HUES48 (cell line): ENCODE measurements around the gene RPS8.
"Not testable (repeated sequence)": the region's sequence is repeated elsewhere in the genome, so short reads cannot be mapped to it uniquely, and the experiment has no call there.

Experiments
- H3K27ac ChIP-seq: one replicate; pipeline ENCODE4 v1.7.0; 2013; ENCODE audit warnings: low read depth, low read length, inconsistent platforms
- H3K27me3 ChIP-seq: 2 replicates; pipeline ENCODE4 v1.6.1; 2013; ENCODE audit warnings: mild to moderate bottlenecking, low read length; ENCODE audit not compliant: control insufficient read depth, insufficient read depth
- H3K36me3 ChIP-seq: 2 replicates; pipeline ENCODE4 v1.6.1; 2013; ENCODE audit warnings: low read length; ENCODE audit not compliant: control insufficient read depth, insufficient read depth
- H3K4me1 ChIP-seq: 2 replicates; pipeline ENCODE4 v1.6.1; 2013; ENCODE audit warnings: mild to moderate bottlenecking, low read length; ENCODE audit not compliant: control insufficient read depth, insufficient read depth
- H3K4me3 ChIP-seq: 2 replicates; pipeline ENCODE4 v1.5.1; 2013; ENCODE audit warnings: mild to moderate bottlenecking, low read depth, low read length
- H3K9ac ChIP-seq: 2 replicates; pipeline ENCODE4 v1.6.1; 2013; ENCODE audit warnings: mild to moderate bottlenecking, low read depth, low read length, moderate library complexity
- H3K9me3 ChIP-seq: 2 replicates; pipeline ENCODE4 v1.6.1; 2013; ENCODE audit warnings: low read length; ENCODE audit not compliant: control insufficient read depth, insufficient read depth

RPS8 gene

DNA sequence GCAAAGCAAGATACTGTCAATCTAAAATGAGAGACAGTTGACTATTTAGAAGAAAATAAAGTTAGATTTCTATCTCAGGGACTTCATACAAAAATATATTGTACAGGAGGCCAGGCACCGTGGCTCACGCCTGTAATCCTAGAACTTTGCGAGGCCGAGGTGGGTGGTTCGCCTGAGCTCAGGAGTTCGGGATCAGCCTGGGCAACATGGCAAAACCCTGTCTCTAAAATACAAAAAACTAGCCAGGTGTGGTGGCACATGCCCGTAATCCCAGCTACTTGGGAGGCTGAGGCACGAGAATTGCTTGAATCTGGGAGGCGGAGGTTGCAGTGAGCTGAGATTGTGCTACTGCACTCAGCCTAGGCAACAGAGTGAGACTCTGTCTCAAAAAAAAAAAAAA is 40.6 kb downstream of the RPS8 start:
- H3K9me3 ChIP-seq, H3K27ac ChIP-seq, H3K36me3 ChIP-seq, H3K27me3 ChIP-seq, H3K9ac ChIP-seq, H3K4me3 ChIP-seq: not testable (repeated sequence)
- H3K4me1 ChIP-seq = peaks cover 12% of the 10 kb centered on the region; the same call in 1 of the 2 replicates

DNA sequence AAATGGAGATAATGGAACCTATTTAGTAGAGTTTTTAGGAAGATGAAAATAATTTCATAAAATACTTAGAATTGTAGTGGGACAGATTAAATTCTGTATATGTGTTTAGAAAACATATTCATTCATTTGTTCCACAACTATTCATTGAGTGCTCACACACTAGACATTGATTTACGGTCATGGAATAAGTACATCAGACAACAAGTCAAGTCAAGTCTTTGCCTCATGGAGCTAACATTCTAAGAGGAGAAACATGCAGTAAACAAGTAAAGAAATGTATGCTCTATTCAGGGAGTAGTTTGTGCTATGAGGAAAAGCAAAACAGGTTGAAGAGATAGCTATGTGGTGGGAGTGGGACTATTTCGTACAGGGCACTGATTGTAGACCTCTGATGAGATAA is 42.0 kb downstream of the RPS8 start:
- no peak overlapping the region for H3K27ac ChIP-seq
- no peak overlapping the region for H3K4me3 ChIP-seq
- H3K27me3 ChIP-seq = 0 out of 2 replicates have a peak, but pooled peaks cover 4% of the 10 kb centered on the region
- peaks cover 12% of the 10 kb centered on the region; the same call in 1 of the 2 replicates for H3K4me1 ChIP-seq
- H3K36me3 ChIP-seq = no peaks in the 10 kb centered on the region
- no peak overlapping the region for H3K9ac ChIP-seq
- no peaks in the 10 kb centered on the region for H3K9me3 ChIP-seq

DNA sequence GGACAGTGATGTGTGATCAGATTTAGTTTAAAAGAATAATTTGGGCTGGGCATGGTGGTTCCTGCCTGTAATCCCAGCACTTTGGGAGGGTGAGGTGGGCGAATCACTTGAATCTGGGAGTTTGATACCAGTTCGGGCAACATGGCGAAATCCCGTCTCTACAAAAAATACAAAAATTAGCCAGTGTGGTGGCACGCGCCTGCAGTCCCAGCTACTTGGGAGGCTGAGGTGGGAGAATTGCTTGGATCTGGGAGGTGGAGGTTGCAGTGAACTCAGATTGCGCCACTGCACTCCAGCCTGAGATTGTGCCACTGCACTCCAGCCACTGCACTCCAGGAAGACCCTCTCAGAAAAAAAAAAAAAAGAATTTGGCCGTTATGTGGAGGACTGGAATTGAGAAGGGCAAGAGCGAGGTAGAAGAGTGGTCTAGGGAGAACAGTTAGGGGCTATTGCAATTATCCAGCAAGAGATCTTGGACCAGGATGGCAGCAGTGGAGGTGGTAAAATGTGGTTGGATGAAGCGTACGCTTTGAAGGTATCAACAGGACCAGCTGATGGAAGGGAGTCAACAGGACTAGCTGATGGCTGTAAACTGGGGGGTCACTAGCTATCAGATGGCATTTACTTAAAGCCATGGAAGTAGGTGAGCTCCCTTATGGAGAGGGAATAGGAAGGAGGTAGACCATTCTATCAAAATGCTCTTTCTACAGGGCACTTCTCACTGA is 42.6 kb downstream of the RPS8 start:
- Histone ChIP-seq H3K4me3 (no peak overlapping the region), H3K4me1 (peaks cover 11% of the 10 kb centered on the region; the same call in 1 of the 2 replicates), H3K9ac (no peak overlapping the region), H3K9me3 (no peaks in the 10 kb centered on the region), H3K36me3 (no peaks in the 10 kb centered on the region), H3K27me3 (0 out of 2 replicates have a peak, but pooled peaks cover 1% of the 10 kb centered on the region), H3K27ac (no peak overlapping the region)

- no peaks in the 10 kb centered on the region for H3K36me3 ChIP-seq
- peak overlapping the region; percentile 97 for H3K27ac ChIP-seq
- peaks cover 6% of the 10 kb centered on the region; the same call in 1 of the 2 replicates for H3K4me1 ChIP-seq
- no peak overlapping the region for H3K9ac ChIP-seq
- peak overlapping the region; percentile 36 for H3K4me3 ChIP-seq
- H3K27me3 ChIP-seq = no peaks in the 10 kb centered on the region
- no peaks in the 10 kb centered on the region for H3K9me3 ChIP-seq
Measured at GRCh38 chr1:44819196-44819607, 43.9 kb downstream of the RPS8 start.

DNA sequence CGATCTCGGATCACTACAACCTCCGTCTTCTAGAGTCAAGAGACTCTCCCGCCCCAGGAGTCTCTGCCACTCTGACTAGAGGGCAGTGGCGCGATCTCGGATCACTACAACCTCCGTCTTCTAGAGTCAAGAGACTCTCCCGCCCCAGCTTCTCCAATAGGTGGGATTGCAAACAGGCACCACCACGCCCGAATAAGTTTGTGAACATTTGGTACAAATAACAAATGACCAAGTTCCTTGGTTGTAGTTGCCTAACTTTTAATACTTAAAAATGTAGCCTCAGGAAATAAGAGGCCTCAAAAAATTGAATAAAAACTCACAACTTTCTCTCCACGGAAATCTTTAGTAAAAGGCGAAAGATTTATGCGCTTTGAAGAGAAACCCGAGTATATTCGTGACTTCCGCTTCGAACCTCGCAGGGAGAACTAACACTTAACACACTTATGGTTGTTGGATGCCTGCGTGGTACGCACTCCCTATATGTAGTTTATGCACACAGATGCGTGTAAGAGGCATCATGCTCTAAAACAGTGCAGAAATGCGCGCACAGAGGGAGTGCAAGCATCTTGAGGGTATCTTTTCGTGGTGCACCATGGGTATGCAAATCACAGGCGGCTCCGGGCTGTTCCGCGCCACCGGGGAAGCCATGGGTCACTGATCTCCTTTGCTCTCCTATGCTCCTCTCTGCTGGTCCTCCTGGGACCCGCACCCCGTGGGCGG is 44.4 kb downstream of the RPS8 start:
- Histone ChIP-seq H3K9me3 (no peaks in the 10 kb centered on the region), H3K4me1 (peaks cover 6% of the 10 kb centered on the region; the same call in 1 of the 2 replicates), H3K9ac (peak overlapping the region; percentile 98), H3K27me3 (no peaks in the 10 kb centered on the region), H3K36me3 (no peaks in the 10 kb centered on the region), H3K27ac (peak overlapping the region; percentile 97), H3K4me3 (peak overlapping the region; percentile 58)

- peak overlapping the region; percentile 98 for H3K9ac ChIP-seq
- no peaks in the 10 kb centered on the region for H3K27me3 ChIP-seq
- peak overlapping the region; percentile 58 for H3K4me3 ChIP-seq
- H3K4me1 ChIP-seq = peaks cover 6% of the 10 kb centered on the region; the same call in 1 of the 2 replicates
- peak overlapping the region; percentile 97 for H3K27ac ChIP-seq
- no peaks in the 10 kb centered on the region for H3K9me3 ChIP-seq
- H3K36me3 ChIP-seq = no peaks in the 10 kb centered on the region
Measured at GRCh38 chr1:44820328-44821239, 45.2 kb downstream of the RPS8 start.

DNA sequence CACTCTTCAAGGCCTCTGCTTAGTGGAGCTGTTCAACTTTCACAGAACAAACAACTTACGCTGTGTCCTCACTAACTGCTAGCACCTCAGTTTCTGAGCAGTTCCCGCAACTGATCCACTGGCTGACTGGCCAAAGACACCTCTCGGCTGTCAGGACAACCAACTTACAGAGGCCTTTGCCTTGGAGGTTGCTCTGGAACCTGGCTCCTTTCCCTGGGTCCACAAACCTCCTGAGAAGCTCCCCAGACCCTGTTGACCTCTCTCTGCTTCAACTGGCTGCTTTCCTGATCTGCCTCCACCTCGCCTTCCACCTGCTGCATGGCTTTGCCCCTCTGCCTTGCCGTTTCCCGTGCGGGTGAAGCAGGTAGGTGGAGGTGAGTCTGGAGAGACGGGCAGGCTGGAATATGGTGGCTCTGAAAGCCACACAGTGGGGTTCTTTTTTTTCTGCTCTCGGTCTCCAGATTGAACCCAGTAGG is 45.9 kb downstream of the RPS8 start:
- Histone ChIP-seq H3K27me3 (no peaks in the 10 kb centered on the region), H3K4me3 (no peak overlapping the region), H3K27ac (no peak overlapping the region), H3K9me3 (no peaks in the 10 kb centered on the region), H3K4me1 (peaks cover 6% of the 10 kb centered on the region; the same call in 1 of the 2 replicates), H3K9ac (no peak overlapping the region), H3K36me3 (no peaks in the 10 kb centered on the region)

DNA sequence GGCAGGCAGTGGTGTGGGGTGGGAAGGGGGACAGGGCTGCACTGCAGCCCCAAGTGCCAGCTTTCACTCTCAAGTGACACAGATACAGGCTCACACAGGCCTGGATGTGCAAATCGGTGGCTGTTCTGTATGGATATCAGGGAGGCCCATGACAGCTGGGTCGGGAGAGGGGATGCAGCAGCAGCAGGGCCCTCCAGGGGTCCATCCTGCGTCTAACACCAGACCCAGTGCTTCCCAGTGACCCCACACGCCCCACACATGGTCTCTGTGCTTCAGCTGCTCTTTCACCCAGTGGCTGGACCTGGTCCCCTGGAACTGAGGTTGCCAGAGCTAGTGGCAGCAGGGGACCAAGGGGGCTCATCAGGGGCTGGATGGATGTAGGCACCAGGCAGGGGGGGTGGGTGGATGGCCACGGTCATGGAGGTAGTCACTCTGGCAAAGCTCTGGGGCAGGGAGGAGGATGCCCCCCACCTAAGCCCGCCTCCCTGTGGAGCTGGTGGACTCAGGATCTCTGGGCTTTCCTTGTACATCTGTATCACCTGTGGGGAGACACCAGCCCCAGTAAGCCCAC is 46.9 kb downstream of the RPS8 start:
- Histone ChIP-seq H3K27me3 (no peaks in the 10 kb centered on the region), H3K9me3 (no peaks in the 10 kb centered on the region), H3K4me1 (peaks cover 6% of the 10 kb centered on the region; the same call in 1 of the 2 replicates), H3K36me3 (no peaks in the 10 kb centered on the region), H3K4me3 (no peak overlapping the region), H3K9ac (no peak overlapping the region), H3K27ac (no peak overlapping the region)

DNA sequence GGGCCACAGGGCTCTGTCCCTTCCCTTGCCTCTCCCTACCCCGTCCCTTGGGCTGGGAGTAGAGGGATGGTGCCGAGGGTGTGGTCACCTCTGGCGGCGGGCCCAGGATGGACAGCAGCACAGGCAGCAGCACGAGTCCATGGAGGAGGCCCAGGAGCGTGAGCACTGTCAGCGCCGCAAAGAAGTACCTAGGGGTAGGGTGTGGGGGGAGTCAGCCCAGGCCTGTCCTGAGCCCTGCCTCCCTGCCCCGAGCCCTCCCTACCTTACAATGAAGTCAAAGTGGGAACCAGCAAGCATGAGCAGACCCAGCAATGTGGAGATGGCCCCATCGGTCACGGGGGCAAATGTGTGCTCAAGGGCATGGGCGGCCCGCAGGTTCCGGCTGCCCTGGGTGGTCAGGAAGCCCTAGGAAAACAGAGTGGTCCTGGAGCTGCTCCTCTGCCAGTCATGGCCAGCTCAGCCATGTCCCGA is 47.7 kb downstream of the RPS8 start:
- Histone ChIP-seq H3K4me1 (peaks cover 6% of the 10 kb centered on the region; the same call in 1 of the 2 replicates), H3K27me3 (no peaks in the 10 kb centered on the region), H3K4me3 (no peak overlapping the region), H3K9ac (no peak overlapping the region), H3K36me3 (no peaks in the 10 kb centered on the region), H3K9me3 (no peaks in the 10 kb centered on the region), H3K27ac (no peak overlapping the region)

DNA sequence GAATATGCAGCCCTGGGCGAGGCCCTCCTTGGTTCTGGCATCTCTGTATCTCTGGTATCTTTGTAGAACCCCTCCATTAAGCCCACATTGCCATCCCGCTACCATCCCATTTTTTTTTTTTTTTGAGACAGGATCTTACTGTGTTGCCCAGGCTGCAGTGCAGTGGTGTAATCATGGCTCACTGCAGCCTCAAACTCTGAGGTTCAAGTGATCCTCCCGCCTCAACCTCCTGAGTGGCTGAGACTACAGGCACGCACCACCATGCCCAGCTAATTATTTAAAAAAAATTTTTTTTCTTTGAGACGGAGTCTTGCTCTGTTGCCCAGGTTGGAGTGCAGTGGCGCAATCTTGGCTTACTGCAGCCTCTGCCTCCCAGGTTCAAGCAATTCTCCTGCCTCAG is 49.1 kb downstream of the RPS8 start:
- not testable (repeated sequence) for H3K9me3 ChIP-seq, H3K27ac ChIP-seq, H3K4me3 ChIP-seq, H3K27me3 ChIP-seq, H3K36me3 ChIP-seq, H3K4me1 ChIP-seq, H3K9ac ChIP-seq
